MM.1S (cell line): ENCODE measurements around the gene MPP7.

Experiments used
- DNase-seq: peaks from one replicate; pipeline ENCODE4 v3.0.0-alpha.2; 2015
- H2AFZ ChIP-seq: fragments of 300-600 bp; sonication (generic); 2 replicates; pipeline ENCODE4 v1.6.0; 2016; ENCODE audit warnings: antibody characterized with exemption, low read length
- H3F3A ChIP-seq: fragments of 300-600 bp; sonication (generic); 2 replicates; pipeline ENCODE4 v1.6.1; 2016; ENCODE audit warnings: mild to moderate bottlenecking, antibody characterized with exemption, low read length, moderate library complexity, mixed read lengths; ENCODE audit not compliant: insufficient read depth
- H3K27ac ChIP-seq: fragments of 300-600 bp; sonication (generic); 2 replicates; pipeline ENCODE4 v1.5.1; 2016; ENCODE audit warnings: mild to moderate bottlenecking, low read length
- H3K27me3 ChIP-seq: fragments of 300-600 bp; sonication (generic); replicated peaks from 2 replicates; pipeline ENCODE4 v1.6.0; 2016; ENCODE audit warnings: low read length; ENCODE audit not compliant: insufficient read depth
- H3K36me3 ChIP-seq: fragments of 300-600 bp; sonication (generic); replicated peaks from 2 replicates; pipeline ENCODE4 v1.6.1; 2016; ENCODE audit warnings: mild to moderate bottlenecking, low read length, mixed read lengths; ENCODE audit not compliant: insufficient read depth
- H3K4me1 ChIP-seq: fragments of 300-600 bp; sonication (generic); 2 replicates; pipeline ENCODE4 v1.6.1; 2016; ENCODE audit warnings: low read length, mixed read lengths
- H3K4me2 ChIP-seq: fragments of 300-600 bp; sonication (generic); 2 replicates; pipeline ENCODE4 v1.6.0; 2016; ENCODE audit warnings: low read depth, low read length
- H3K4me3 ChIP-seq: fragments of 300-600 bp; sonication (generic); 2 replicates; pipeline ENCODE4 v1.5.1; 2016; ENCODE audit warnings: low read length, mixed read lengths
- H3K79me2 ChIP-seq: fragments of 300-600 bp; sonication (generic); 2 replicates; pipeline ENCODE4 v1.6.1; 2016; ENCODE audit warnings: mixed run types, low read length, mixed read lengths
- H3K9ac ChIP-seq: fragments of 300-600 bp; sonication (generic); 2 replicates; pipeline ENCODE4 v1.6.1; 2016; ENCODE audit warnings: low read length, mixed read lengths
- H3K9me2 ChIP-seq: fragments of 300-600 bp; sonication (generic); replicated peaks from 2 replicates; pipeline ENCODE4 v1.6.1; 2016; ENCODE audit warnings: mild to moderate bottlenecking, low read length, mixed read lengths; ENCODE audit not compliant: insufficient read depth
- H3K9me3 ChIP-seq: fragments of 300-600 bp; sonication (generic); replicated peaks from 2 replicates; pipeline ENCODE4 v1.6.1; 2016; ENCODE audit warnings: mild to moderate bottlenecking, low read length, mixed read lengths; ENCODE audit not compliant: insufficient read depth
- H4K20me1 ChIP-seq: fragments of 300-600 bp; sonication (generic); 2 replicates; pipeline ENCODE4 v1.6.1; 2016; ENCODE audit warnings: mild to moderate bottlenecking, low read length, moderate library complexity, mixed read lengths; ENCODE audit not compliant: insufficient read depth
- EZH2 ChIP-seq: fragments of 300-600 bp; sonication (generic); optimal IDR thresholded peaks from 2 replicates; pipeline ENCODE3; 2017; ENCODE audit warnings: low read depth, mild to moderate bottlenecking, antibody characterized with exemption, low read length, mixed read lengths
- EZH2phosphoT487 ChIP-seq: fragments of 300-600 bp; sonication (generic); IDR thresholded peaks from 2 replicates; pipeline ENCODE4 v1.6.1; 2018; ENCODE audit warnings: antibody characterized with exemption, low read length
- TF ChIP-seq, protein P1 (sequence below): fragments of 300-600 bp; sonication (generic); IDR thresholded peaks from 2 replicates; pipeline ENCODE4 v1.5.1; 2016; ENCODE audit warnings: antibody characterized with exemption, low read length, mixed read lengths

MPP7 gene

DNA sequence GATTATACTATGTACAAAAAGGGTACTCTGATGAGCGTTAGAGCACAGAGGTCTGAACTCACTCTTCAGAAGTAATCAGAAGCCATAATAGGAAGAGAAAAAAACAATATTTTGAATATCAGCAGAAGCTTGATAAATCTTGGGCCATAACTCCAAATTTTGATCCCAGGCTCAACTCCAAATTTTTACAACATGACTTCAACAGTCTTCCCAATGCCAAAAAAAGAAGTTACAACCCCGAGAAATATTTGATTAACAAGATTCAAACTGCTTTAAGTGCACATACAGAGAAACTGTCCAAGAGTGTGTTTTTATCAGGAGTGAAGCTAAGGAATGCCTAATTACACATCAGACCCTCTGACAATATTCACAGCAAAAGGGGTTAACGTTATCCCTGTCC, 7.5 kb downstream of the MPP7 start:
- DNase-seq, result no peak
- no peaks in the 10 kb centered on the region for H3K4me1 ChIP-seq
- no peak overlapping the region for H3K4me2 ChIP-seq
- no peaks in the 10 kb centered on the region for H3K9me2 ChIP-seq
- no peaks in the 10 kb centered on the region for H3K36me3 ChIP-seq
- TF ChIP-seq, protein P1, sequence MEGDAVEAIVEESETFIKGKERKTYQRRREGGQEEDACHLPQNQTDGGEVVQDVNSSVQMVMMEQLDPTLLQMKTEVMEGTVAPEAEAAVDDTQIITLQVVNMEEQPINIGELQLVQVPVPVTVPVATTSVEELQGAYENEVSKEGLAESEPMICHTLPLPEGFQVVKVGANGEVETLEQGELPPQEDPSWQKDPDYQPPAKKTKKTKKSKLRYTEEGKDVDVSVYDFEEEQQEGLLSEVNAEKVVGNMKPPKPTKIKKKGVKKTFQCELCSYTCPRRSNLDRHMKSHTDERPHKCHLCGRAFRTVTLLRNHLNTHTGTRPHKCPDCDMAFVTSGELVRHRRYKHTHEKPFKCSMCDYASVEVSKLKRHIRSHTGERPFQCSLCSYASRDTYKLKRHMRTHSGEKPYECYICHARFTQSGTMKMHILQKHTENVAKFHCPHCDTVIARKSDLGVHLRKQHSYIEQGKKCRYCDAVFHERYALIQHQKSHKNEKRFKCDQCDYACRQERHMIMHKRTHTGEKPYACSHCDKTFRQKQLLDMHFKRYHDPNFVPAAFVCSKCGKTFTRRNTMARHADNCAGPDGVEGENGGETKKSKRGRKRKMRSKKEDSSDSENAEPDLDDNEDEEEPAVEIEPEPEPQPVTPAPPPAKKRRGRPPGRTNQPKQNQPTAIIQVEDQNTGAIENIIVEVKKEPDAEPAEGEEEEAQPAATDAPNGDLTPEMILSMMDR, result no peak
- TF ChIP-seq EZH2phosphoT487 (no peak), EZH2 (no peak)
- 0 out of 2 replicates have a peak, but pooled peaks cover 6% of the 10 kb centered on the region for H3K27me3 ChIP-seq
- H4K20me1 ChIP-seq, result no peaks in the 10 kb centered on the region
- H3K4me3 ChIP-seq, result no peak overlapping the region
- no peaks in the 10 kb centered on the region for H3K9me3 ChIP-seq
- no peak overlapping the region for H3K9ac ChIP-seq
- H3K27ac ChIP-seq, result no peak overlapping the region
- H3K79me2 ChIP-seq, result no peaks in the 10 kb centered on the region
- no peak overlapping the region for H2AFZ ChIP-seq
- no peaks in the 10 kb centered on the region for H3F3A ChIP-seq

DNA sequence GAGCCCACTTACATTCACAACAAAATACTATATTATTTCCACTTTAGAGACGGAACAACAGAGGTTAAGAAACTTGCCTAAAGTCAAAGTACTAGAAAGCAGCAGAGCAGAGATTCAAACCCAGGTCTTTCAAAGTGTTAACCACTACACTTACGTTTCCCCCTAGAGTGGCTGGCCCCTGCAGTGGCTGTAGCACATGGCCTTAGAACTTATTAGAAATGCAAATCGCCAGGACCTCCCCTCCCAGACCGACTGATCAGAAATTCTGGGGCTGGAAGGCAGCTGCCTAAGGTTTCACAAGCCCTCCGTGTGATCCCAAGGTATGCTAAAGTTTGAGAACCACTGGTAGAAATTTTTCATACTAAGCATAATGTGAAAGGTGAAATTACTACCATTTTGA, 8.1 kb downstream of the MPP7 start:
- TF ChIP-seq, protein P1, result no peak
- TF ChIP-seq EZH2phosphoT487 (no peak), EZH2 (no peak)
- DNase-seq, result no peak
- Histone ChIP-seq H3K4me1 (no peaks in the 10 kb centered on the region), H4K20me1 (no peaks in the 10 kb centered on the region), H3F3A (no peaks in the 10 kb centered on the region), H3K27ac (no peak overlapping the region), H3K9ac (no peak overlapping the region), H3K4me3 (no peak overlapping the region), H3K27me3 (0 out of 2 replicates have a peak, but pooled peaks cover 6% of the 10 kb centered on the region), H3K36me3 (no peaks in the 10 kb centered on the region), H3K9me2 (no peaks in the 10 kb centered on the region), H3K9me3 (no peaks in the 10 kb centered on the region), H3K79me2 (no peaks in the 10 kb centered on the region), H3K4me2 (no peak overlapping the region), H2AFZ (no peak overlapping the region)

DNA sequence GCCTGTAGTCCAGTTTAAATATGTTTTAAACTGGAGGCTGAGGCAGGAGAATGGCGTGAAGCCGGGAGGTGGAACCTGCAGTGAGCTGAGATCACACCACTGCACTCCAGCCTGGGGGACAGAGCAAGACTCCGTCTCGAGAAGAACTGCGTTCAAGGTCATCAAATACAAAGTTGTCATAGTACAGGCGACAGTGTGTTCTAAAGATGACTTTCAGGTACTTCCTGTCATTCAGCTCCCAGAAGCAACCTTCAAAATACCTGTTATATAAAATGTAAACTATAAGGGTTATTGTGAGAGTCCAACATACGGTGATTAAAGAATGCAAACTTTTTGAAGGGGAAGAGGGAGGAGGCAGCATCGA, 8.7 kb downstream of the MPP7 start:
- Histone ChIP-seq H3F3A (no peaks in the 10 kb centered on the region), H4K20me1 (no peaks in the 10 kb centered on the region), H3K27ac (no peak overlapping the region), H3K79me2 (no peaks in the 10 kb centered on the region), H2AFZ (no peak overlapping the region), H3K4me2 (no peak overlapping the region), H3K27me3 (0 out of 2 replicates have a peak, but pooled peaks cover 6% of the 10 kb centered on the region), H3K9me3 (no peaks in the 10 kb centered on the region), H3K9me2 (no peaks in the 10 kb centered on the region), H3K9ac (no peak overlapping the region), H3K36me3 (no peaks in the 10 kb centered on the region), H3K4me3 (no peak overlapping the region), H3K4me1 (no peaks in the 10 kb centered on the region)
- no peak for DNase-seq
- TF ChIP-seq, protein P1, result no peak
- no peak for TF ChIP-seq EZH2
- no peak for TF ChIP-seq EZH2phosphoT487
